ENCODE results near the gene HIPK2.

Gene HIPK2

DNA sequence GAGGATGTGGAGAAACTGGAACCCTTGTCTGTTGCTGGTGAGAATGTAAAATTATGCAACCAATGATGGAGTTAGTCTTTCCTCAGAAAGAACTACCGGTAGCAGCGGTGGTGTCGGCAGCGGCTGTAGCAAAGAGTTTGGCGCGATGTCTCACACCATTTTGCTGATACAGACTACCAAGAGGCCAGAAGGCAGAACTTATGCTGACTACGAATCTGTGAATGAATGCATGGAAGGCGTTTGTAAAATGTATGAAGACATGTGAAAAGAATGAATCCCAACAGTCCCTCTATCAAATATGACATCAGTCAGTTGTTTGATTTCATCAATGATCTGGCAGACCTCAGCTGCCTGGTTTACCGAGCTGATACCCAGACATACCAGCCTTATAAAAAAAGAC, 243.7 kb downstream of the HIPK2 start:
- H3K27me3 ChIP-seq, result no peaks in the 10 kb centered on the region
- no peaks in the 10 kb centered on the region for H3K9me3 ChIP-seq
- TF ChIP-seq CTCF (IDR thresholded peaks at IDR 0.05; ENCODE audit: low read depth, low read length), result no peak
- H3K4me3 ChIP-seq (ENCODE audit: low read depth, low read length), result no peak overlapping the region
- H3K36me3 ChIP-seq, result no peaks in the 10 kb centered on the region
- no peaks in the 10 kb centered on the region for H3K4me1 ChIP-seq
- no peak for DNase-seq

DNA sequence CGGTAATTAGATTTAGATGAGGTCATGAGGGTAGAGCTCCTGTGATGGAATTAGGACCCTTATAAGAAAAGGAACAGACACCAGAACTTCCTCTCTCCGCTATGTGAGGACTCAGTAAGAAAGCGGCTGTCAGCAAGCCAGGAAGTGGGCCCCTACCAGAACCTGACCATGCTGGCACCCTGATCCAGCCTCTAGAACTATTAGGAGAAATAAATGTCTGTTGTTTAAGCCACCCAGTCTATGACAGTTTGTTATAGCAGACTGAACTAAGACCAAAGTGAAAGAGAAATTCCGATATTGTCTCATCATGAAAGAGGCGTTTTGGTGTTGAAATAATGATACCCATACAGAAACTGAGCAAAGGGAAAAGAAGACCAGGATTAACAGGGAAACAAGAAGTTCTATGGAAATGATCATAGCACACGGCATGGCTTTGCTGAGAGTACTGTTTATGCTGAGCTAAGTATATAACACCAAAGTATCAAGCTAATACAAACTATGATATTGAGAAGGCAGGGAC, 245.1 kb downstream of the HIPK2 start:
- H3K9me3 ChIP-seq, result no peaks in the 10 kb centered on the region
- no peak overlapping the region for H3K4me3 ChIP-seq (ENCODE audit: low read depth, low read length)
- H3K36me3 ChIP-seq, result no peaks in the 10 kb centered on the region
- H3K27me3 ChIP-seq, result no peaks in the 10 kb centered on the region
- no peak for TF ChIP-seq CTCF (IDR thresholded peaks at IDR 0.05; ENCODE audit: low read depth, low read length)
- DNase-seq, result no peak
- no peaks in the 10 kb centered on the region for H3K4me1 ChIP-seq

GRCh38 chr7:139531094-139531493, 246.7 kb downstream of the HIPK2 start:
- H3K9me3 ChIP-seq, result no peaks in the 10 kb centered on the region
- no peak for DNase-seq
- H3K4me3 ChIP-seq (ENCODE audit: low read depth, low read length), result no peak overlapping the region
- H3K4me1 ChIP-seq, result no peaks in the 10 kb centered on the region
- TF ChIP-seq CTCF (IDR thresholded peaks at IDR 0.05; ENCODE audit: low read depth, low read length), result no peak
- H3K27me3 ChIP-seq, result no peaks in the 10 kb centered on the region
- H3K36me3 ChIP-seq, result no peaks in the 10 kb centered on the region

GRCh38 chr7:139526578-139527544, 250.9 kb downstream of the HIPK2 start:
- no peaks in the 10 kb centered on the region for H3K4me1 ChIP-seq
- H3K36me3 ChIP-seq, result no peaks in the 10 kb centered on the region
- peaks cover 27% of the 10 kb centered on the region for H3K27me3 ChIP-seq
- TF ChIP-seq CTCF (IDR thresholded peaks at IDR 0.05; ENCODE audit: low read depth, low read length), result no peak
- H3K9me3 ChIP-seq, result no peaks in the 10 kb centered on the region
- no peak overlapping the region for H3K4me3 ChIP-seq (ENCODE audit: low read depth, low read length)
- no peak for DNase-seq

DNA sequence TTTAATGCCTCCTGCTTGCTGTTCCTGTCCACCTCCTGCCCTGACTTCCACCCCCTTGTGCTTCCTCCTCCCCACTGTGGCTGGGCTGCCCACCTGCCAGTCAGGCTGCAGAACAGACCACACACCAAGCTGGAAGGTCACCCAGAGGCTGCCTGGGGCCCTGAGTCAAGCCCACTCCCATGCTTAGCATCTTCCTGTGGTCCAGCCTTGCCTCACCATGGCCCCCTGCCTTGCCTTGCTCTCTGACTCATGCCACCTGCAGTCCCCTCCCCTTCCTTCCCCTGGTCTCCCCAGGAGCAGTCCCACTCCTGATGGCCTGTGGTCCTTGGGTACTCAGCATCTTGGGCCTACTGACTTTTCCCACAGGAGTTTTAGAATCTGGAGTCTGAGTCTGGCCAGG, 252.0 kb downstream of the HIPK2 start:
- Histone ChIP-seq H3K36me3 (no peaks in the 10 kb centered on the region), H3K4me1 (no peaks in the 10 kb centered on the region), H3K27me3 (peaks cover 28% of the 10 kb centered on the region), H3K4me3 (ENCODE audit: low read depth, low read length) (no peak overlapping the region), H3K9me3 (no peaks in the 10 kb centered on the region)
- no peak for DNase-seq
- no peak for TF ChIP-seq CTCF (IDR thresholded peaks at IDR 0.05; ENCODE audit: low read depth, low read length)

GRCh38 chr7:139525239-139525638, 252.6 kb downstream of the HIPK2 start:
- no peak for TF ChIP-seq CTCF (IDR thresholded peaks at IDR 0.05; ENCODE audit: low read depth, low read length)
- DNase-seq, result no peak
- Histone ChIP-seq H3K27me3 (peaks cover 28% of the 10 kb centered on the region), H3K36me3 (no peaks in the 10 kb centered on the region), H3K9me3 (no peaks in the 10 kb centered on the region), H3K4me3 (ENCODE audit: low read depth, low read length) (no peak overlapping the region), H3K4me1 (no peaks in the 10 kb centered on the region)

Data from BE2C (cell line).